HG03139 (cell line): ENCODE results near the gene VANGL1.

ENCODE experiments used
- ATAC-seq: cut with Tn5 transposase; IDR thresholded peaks from one replicate; pipeline ENCODE4 v1.9.1; 2021; ENCODE audit not compliant: unreplicated experiment

VANGL1 gene

DNA sequence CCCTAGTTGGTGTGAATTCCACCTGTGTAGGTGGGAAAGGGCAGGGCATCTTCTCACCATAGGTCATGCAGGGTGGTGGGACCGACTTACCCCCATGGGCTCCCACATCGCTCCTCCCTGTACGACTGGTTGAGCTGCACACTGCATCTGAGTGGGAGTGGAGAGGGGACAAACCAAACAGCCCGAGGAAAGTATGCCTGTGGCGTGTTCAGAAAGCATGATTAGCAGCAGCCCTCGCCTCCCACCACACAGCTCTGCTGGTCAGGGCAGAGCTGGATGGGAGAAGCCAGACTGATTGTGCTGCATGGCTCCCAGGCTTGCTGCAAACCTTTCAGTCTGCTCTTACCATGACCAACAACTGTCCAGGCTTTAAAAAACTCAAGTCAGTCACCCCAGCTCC is 24.4 kb downstream of the VANGL1 start:
- no peak for ATAC-seq

DNA sequence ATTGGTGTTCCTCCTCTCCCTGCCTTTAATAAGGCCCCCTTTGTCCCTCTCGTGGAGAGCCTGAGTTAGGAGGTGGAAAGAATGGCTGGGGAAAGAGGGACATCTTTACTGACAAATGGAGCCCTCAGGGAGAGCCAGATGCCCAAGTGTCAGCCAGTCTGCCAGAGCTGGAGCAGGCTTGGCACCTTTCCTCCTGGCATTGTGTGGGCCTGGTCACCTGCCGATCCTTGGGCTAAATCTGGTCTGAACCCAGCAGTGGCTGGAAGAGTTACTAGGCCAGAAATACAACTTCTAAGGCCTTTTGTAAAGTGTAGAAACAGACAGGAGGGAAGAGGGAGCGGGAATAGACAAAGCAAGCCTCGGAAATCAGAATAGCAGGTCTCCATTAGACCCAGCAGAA is 24.9 kb downstream of the VANGL1 start:
- no peak for ATAC-seq

DNA sequence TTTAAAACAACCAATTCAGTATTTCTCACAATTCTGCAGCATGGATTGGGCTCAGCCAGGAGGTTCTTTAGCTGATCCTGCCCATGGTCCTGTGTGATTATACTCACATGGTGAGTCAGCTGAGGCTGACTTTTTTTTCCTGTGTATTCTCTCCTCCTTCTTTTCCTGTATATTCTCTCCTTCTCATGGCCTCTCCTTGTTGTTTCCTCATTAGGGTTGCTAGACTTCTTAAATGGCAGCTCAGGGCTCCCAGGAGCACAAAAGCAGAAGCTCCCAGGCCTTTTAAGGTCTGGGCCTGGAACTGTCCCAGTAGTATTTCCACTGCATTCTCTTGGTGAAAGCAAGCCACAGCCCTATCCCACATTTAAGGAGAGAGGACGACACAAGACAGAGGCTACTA is 26.8 kb downstream of the VANGL1 start:
- no peak for ATAC-seq

DNA sequence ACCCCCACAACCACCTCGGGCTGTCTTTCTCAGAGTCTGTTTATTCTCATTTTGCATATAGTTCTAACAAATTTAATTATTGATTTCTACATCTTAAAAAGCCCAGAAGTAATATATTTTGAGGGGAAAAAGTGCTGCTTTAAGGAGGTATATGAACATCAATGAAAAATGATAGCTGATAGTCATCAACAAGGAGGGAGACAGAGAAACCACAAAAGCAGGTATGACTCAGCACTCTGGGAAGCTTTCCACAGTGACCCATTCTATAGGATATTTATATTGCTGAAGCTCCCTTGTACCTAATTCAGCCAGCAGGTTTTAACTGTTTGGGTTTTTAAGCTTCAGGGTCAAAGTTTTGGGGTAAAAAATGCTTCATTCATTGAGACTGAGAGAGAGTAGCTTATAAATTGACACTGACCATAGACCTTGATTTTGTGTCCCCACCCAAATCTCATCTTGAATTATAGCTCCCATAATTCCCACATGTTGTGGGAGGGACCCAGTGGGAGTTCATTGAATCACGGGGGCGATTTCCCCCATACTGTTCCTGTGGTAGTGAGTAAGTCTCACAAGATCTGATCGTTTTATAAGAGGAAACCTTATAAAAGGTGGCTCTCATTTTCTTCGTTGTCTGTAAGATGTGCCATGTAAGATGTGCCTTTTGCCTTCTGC is 27.4 kb downstream of the VANGL1 start:
- ATAC-seq: no peak

DNA sequence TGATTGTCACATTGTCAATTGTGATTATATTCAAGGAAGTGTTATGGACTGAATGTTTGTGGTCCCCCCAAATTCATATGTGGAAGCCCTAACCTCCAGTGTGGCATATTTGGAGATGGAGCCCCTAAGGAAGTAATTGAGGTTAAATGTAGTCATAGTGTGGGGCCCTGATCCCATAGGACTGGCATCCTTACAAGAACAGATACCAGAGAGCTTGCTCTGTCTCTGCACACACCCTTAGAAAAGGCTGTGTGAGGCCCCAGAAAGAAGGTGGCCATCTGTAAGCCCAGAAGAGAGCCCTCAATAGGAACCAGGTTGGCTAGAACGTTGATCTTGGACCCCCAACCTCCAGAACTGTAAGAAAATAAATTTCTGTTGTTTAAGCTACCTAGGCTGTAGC is 28.1 kb downstream of the VANGL1 start:
- no peak for ATAC-seq

DNA sequence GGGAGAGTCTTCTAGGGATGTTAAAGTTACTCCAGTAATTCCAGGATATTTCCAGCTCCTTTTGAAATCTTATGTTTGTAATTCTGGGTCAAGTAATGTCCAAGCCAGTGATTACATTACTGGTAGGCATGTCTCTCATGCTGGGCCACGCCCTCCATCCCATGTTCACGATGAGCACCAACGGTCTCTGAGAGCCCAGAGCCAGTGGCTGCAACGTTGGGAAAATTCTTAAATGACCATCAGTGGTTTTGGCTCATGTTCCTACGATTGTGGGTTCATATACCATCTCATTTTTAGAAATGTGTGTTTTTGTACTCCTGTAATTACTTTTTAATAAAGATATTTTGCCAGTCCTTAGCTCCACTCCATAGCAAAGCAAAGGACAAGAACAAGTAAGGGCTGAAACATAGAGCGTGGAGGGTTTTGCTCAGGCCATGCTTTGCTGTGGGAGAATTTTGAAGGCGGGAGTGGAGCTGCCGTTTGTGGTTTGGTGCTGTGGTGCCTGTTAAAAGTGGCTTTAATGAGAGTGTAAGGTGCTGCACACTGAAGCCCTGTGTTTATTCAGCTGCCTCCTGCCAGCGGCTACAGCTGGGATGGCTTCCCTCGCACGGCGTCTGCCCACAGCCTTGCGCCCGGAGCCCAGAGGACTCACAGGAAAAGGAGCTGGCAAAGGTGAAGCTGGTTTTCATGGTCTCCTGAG is 28.9 kb downstream of the VANGL1 start:
- no peak for ATAC-seq

DNA sequence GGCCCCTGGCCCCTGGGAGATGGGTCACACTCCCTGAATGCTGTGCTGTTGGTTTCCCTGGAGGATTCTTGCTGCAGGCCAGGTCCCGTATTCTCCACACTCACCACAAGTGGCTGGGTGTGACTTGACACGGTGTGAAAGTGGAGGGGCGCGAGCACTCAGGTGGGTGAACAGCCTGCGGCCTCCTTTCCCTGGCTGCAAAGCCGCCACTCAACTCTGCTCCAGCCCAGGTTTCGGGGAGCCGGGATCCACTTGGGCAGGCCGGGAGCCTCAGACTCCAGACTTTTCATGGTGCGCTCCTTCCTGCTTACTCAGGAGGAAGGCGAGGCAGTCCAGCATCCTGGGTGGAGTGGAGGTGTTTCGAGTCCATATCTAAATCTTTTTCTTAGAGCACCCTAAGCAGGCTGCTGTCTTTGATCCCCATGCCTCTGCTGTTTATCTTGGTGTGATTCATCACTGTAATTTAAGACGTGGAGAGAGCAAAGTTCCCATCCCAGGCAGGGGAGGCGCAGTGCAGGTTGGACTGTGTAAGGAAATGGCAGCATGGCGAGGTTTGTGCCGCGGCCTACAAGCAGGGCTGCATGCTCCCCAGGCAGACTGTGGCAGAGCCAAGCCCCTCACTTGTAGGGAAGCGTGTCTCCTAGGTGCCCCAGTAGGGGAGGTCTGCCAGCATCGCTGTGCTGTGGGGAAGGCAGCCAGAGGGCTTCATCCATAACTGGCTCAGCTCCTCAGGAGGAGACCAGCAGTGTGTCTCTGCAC is 29.6 kb downstream of the VANGL1 start:
- no peak for ATAC-seq

DNA sequence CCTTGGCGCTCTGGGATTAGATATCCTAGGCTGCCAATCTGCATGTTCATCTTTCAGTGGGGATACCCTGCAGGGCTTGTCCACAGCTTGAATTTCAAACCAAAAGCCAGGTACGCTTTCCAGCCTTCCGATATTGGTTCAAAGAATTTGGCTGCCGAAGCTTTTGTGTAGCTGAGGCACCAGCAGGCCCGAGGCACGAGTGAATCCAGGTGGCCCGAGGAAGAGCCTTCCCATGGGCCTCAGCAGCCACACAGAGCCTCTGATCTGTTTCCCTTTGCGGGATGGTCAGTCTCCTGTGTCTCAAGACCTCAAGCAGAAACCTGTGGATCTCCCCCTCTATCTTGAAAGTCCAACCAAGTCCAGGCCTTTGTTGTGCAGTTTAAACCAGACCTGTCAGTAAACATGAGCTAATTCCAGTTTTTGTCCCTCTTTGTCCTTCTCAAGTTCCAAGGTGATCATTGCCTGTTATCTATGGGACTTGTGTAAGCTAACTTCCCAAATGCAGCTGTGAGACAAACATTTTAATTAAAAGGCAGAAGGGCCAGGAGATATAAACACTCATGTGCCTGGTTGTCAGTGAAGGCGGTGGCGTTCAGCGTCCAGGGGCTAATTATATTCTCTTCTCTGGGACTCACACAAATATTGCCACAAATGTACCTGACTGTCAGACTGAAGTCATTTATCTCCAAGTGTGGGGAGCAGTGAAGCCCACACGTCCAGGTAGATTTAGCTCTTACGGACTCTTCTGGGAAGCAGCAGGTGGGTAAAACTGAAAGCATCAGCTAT is 30.6 kb downstream of the VANGL1 start:
- ATAC-seq: no peak

DNA sequence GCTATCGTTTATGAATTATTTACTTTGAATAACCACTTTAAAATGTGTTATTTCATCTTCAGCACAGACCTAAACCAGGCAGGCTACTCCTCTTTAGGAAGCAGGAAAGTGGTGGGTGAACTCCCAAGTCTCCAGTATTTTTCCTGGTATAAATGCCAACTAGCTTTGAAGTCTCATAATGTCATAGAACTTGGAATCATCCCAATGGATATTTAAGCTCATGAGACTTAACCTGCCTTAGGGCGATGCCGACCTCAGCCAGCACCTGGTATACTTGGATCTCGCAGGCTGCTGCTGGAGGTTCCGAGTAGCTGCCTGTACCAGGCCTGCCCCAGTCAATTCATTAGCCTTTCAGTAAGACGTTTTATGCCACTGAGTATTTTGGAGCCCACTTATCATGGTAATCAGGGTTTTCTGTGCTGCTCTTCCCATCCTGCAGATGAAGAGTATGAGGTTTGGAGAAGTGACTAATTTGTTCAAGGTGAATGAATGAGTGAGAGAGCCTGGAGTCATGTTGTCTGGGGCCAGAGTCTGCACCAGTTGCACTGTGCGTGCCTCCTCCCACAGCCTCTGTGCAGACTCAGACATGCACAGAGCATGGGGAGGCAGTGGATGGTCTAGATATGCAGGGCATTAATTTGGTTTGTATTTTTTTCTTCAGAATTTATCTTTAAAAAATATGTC is 34.9 kb downstream of the VANGL1 start:
- no peak for ATAC-seq

DNA sequence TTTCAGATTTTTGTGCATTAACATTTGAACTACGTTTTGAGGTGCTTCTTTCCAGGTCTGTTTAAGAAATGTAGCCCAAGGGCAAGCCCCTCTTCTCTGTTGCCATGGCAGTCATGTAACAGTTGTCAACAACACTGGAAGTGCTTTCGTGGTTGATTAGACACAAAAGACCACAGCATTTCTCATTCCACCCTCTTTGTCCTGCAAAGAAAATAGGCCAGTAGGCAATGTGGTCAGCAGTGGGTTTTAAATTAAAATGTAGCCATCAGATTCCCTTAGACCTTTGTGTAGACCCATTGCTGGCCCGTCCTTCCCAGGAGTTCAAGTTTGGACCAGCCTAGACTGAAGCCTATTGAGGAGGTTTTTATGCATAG is 35.4 kb downstream of the VANGL1 start:
- ATAC-seq: no peak

DNA sequence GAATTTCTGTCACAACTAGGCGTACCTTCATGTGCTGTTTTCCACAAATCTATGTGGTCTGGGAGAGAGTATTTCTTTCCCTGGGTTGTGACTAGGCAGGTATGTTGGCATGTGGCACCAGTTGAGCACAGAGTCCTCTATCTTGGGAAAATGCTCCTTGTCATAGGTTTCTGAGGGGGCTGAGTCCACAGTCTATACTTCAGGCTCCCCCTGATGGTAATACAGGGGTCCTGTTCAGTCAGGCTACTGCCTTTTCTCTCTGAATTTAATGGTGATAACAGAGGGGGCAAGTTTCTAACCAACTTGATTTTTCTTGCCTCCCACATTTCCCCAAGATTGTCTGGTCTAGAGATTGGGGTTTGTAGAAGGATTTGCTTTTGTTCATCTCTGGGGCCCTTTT is 35.8 kb downstream of the VANGL1 start:
- no peak for ATAC-seq

DNA sequence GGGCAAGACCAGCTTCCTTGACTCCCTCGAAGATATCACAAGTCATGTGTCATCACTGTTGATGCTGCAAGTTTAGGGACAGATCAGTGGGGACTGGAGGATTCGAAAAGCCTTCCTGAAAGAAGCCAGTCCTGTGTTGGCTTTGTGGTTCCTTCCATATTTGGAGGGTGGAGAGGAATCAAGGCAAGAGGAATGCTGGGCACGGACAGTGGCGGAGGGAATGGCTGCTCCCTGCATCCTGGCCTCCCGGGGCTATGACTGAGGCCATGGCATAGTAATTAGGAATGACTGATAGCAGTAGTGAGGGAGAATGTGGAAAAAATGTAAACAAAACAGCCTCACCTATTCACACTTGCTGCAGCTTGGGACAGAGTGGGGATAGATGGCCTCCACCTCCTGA is 36.4 kb downstream of the VANGL1 start:
- no peak for ATAC-seq

DNA sequence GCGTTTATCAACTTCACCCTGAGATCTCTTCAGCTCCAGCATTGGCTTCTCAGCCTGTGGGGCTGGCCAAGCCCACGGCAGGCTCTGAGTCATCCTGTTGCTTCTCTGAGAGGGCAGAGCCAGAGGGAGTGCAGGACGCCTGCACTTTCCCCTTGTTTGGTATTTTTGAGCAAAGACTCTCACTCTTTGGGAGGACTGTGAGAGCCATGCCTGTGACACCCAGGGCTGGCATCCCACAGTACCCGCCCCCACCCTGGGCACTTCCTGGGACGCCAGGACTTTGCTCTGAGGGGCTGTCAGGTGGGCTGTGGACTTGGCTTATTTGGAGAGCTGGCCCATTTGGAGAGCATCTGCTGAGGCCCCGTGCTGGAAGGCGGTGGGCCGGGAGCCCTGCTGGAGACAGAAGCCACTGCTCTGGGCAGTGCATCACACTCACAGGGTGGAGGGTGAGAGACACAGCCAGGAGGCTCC is 37.4 kb downstream of the VANGL1 start:
- no peak for ATAC-seq

DNA sequence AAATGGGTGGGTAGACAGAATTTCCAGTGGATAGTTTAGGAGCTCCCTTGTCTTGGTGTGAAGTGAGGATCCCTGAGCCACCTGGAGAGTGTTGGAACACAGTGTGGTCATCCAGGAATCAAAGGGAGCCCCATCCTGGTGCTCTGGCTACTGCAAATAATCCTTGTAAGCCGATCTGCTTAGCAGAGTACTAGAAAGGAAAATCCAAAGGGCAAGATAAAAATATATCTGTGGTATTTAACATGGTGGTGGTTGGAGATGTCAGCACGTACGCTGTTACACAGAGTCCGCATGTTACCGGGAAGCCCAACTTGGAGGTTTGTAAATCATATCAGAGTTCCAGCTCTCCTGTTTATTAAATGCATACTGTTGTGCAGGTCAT is 39.0 kb downstream of the VANGL1 start:
- no peak for ATAC-seq

DNA sequence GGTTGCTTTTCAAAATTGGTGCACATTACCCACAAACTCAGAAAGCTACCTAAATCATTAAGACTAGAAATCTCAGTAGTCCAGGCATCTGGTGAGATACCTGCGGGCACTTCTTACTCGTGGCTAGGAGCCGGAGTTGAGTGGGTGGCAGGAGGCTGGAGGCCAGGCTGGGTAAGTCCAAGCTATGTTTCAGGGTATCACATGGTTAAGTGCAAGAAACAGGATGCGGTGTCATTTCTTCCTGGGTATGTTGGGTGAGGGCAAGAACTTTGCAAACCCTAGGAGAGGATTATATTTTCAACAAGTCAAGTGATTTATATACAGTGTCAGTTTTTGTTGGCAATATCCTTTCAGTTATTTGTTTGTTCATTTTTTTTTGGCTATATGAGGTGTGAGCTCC is 41.0 kb downstream of the VANGL1 start:
- no peak for ATAC-seq

DNA sequence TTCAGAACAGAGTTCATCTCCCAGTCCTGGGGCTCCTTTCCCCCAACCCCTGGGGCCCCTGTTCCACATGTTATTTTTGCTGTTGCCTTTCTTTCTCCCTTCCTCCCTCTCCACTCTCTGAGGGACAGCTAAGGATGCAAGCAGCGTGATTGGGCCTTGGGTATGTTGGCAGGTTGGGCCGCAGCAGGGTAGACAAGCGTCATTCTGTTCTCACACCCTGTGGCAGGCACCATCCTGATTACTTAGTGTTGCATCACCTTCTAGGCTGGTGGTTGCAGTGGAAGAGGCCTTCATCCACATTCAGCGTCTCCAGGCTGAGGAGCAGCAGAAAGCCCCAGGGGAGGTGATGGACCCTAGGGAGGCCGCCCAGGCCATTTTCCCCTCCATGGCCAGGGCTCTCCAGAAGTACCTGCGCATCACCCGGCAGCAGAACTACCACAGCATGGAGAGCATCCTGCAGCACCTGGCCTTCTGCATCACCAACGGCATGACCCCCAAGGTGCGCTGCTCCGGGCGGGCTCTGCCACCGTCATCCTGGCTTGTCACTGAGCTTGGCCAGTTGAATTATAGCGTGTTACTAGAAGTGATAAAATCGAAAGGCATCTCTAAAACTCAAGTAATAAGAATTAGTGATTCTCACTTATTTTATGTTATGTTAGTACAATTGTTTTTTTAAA is 43.4 kb downstream of the VANGL1 start:
- no peak for ATAC-seq

DNA sequence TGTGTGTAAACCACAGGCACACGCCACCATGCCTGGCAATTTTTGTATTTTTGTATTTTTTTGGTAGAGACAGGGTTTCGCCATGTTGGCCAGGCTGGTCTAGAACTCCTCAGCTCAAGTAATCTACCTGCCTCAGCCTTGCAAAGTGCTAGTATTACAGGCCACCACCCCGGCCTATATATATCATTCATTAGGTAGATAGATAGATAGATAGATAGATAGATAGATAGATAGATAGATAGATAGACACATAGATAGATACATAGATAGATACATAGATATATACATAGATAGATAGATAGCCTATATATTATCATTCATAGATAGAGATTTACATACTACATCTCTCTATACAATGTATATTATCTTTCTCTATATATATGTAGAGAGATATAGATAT is 46.0 kb downstream of the VANGL1 start:
- no peak for ATAC-seq

DNA sequence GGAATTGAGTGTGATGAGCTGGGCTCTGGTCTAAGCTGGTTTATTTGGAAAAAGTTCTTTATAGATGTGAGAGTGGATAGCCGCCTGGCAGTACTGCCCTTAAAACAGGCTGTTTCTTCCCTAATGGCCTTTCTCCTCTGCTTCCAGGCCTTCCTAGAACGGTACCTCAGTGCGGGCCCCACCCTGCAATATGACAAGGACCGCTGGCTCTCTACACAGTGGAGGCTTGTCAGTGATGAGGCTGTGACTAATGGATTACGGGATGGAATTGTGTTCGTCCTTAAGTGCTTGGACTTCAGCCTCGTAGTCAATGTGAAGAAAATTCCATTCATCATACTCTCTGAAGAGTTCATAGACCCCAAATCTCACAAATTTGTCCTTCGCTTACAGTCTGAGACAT is 49.2 kb downstream of the VANGL1 start:
- ATAC-seq: no peak

DNA sequence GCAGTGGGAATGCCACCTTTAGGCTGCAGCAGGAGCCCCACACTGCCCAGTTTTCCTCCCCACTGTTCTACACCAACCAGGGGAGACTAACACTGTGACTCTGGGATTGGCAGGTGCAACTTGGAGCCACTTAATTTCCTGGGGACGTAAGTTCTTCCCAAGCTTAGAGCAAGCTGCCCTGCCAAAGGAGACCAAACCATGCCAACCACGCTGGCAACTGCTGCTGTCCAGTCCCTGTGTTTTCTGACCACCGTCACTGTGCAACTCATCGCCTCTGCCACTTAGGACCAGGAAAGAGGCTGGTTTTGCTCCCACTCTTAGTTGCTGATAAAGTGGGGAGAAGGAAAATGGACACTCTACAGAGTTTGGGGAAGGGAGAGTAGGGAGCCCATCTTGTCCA is 50.5 kb downstream of the VANGL1 start:
- ATAC-seq: no peak

DNA sequence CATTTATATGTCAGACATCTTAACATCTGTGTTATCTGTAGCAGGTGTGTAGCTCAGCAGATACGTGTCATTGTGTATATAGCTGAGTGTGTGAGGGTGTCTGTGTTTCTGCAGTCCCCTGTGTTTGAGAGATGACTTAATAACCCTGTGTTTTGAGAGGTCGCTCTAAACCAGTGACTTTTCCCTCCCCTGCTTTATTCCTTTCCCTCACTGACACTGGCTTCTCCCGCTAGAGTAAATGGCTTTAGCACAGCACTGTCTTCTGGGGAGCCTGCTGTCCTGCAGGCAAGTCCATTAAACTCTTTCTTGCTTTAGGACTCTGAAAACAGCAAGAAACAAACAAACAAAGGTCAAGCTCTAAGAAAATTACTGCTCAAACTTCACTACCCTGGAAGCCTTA is 53.0 kb downstream of the VANGL1 start:
- no peak for ATAC-seq
